Activated CD4-positive, alpha-beta T cell treated with anti-CD3 and anti-CD28 coated beads for 24 hours (primary cell): ENCODE results near the gene PSEN2.
"Not testable (repeated sequence)": the region's sequence is repeated elsewhere in the genome, so short reads cannot be mapped to it uniquely, and the experiment has no call there.

Source experiments
- DNase-seq, 2 donors: peaks; one replicate each; pipeline ENCODE4 v3.0.0-alpha.2; 2020; ENCODE audit warnings: low read depth in 2 of 2

The PSEN2 gene

DNA sequence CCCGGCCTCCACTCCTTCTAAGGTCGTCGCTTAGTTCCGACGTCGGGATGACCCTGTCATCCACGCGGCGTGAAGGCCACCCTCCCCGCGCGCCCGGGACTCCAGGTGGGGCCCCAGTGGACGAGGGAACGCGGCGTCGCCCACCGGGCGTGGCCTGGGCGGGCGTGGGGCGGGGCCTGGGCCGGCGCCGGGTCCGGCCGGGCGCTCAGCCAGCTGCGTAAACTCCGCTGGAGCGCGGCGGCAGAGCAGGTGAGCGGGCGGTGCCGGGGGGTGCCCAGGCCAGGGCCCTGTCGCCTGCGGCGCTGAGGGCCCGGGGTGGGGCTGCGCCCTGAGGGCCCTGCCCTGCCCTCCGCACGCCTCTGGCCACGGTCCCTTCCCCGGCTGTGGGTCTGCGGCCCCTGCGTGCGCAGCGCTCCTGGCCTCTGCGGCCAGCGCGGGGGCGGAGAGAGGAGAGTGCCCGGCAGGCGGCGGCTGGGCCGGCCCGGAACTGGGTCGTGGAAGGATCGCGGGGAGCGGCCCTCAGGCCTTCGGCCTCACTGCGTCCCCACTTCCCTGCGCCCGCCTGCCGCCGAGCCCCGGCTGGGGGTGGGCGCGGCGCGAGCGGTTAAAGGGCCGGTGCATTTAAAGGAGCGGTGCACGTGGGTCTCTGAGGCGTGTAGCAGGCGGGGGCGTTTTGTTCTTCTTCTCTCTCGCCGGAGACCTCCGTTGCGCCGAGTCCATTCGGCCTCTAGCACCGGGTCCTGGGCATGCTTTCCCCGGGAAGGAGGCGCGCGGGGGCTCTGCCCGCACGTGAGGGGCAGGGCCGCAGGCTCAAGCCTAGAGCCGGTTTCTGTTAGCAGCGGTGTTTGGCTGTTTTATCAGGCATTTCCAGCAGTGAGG lies at the start of gene PSEN2:
TSS of gene PSEN2 (plus strand) at position 216 of the 879 bp plus-strand sequence. CDS start 11,292 bp downstream, outside the sequence.
- peak; percentile 20 to 45 for DNase-seq

DNA sequence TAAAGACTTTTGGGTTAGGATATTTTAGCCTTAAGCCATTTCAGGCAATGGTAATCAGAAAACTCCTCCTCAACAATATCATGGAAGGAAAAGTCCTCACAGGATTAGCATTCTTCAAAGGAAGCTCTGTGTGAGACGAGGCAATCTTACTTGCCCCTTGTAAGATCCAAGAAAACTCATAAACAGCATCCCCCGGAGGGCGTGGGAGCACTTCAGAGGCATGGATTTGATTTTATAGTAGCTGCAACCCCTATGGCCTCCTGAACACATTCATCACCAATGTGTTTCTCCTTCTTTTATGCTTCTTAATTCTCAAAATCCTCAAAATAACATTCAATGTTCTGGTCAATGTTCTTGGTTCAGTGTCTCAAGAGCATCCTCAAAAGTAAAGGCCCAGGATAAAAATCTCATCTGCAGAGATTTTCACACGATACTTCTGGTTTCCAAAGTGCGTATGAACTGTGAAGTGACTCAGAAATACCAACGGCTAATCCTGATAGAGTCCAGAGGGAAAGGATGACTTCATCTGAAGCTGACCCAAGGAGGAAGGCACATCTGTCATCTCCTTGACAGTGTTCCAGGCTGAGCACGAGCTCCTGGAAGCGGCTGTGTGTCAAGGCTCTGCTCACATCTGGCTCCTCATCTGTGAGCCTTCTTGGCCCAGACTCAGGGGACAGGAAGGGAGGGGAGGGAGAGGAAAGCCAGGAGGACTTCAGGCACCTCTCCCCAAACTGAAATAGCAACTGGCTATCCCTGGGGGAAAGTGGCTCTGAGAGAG lies 49.3 kb upstream of the PSEN2 start:
- no peak for DNase-seq

- DNase-seq, result no peak
Observed at GRCh38 chr1:226821719-226822085, 48.7 kb upstream of the PSEN2 start.

- DNase-seq, result no peak
Observed at GRCh38 chr1:226823643-226824042, 46.8 kb upstream of the PSEN2 start.

DNA sequence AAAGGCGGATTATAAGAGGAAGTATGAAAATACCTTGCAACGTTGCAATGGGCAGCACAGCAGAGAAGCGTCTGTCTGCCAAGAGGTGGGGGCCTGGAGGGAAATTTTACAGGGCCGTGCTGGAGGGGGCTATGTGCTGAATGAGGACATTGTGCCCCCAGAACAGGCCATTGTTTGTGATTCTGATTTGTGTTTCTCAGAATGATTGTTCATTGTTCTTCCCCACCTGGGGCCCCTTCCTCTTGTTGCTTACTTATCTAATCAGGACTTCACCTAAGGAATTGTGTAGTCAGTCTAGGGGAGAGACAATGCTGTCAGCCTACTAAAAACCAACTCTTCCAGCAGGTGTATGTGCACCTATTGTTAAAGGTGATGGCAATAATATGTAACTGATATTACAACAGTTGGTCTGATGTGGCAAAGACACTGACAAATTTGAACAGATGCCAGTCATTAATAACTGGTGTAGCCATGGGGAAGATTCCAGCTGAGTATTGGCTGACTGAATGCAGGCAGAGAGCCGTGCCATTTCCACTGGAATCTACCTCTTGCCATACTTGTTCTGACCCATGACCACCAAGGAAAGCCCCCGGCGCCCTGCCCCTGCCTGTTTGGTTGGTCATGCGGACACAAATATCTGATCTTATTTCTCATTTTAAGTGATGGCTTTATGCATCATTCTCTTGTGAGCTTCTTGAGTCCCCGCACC lies 45.2 kb upstream of the PSEN2 start:
- DNase-seq, result no peak

DNA sequence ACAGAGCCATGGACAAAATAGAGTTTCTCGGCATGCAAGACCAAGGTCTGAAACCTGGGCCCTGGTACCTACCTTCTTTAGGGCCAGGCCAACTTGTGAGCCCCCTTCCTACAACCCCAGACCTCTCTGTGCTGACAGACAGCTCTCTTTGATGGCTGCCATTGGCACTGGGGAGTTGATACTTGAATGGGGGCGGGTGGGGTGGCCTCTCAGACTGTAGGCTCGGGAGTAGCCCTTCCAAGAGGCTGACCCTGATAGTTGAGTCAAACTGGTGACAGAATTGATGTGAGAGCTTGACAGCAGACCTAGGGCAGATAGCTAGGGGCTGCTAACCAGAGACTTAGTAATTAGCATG lies 44.7 kb upstream of the PSEN2 start:
- no peak for DNase-seq

- no peak for DNase-seq
Observed at GRCh38 chr1:226826479-226827261, 43.7 kb upstream of the PSEN2 start.

DNA sequence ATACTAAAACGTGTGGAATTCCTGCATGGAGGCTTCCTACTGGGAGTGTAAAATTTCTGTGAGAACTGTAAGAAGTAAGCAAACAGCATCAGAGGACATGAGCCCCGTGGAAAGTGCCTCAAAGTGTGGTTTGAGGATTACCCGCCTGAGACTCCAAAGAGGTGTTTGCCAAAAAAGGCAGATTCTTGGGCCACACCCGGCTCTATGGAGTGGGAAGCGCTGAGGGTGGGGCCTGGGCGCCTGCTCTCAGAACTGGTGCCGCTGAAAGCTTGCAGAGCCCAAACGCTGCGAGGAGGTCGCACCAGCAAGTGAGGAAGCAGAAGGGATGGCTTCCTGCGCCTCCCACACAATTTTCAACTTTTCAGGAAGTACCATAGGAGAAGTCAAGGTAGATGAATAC lies 43.0 kb upstream of the PSEN2 start:
- DNase-seq, result peak; percentile 3 to 6

GRCh38 chr1:226827968-226828513 lies 42.4 kb upstream of the PSEN2 start:
- DNase-seq, result peak; percentile 92 to 99

GRCh38 chr1:226829105-226829504 lies 41.3 kb upstream of the PSEN2 start:
- no peak for DNase-seq

GRCh38 chr1:226831953-226832352 lies 38.5 kb upstream of the PSEN2 start:
- DNase-seq, result no peak

DNA sequence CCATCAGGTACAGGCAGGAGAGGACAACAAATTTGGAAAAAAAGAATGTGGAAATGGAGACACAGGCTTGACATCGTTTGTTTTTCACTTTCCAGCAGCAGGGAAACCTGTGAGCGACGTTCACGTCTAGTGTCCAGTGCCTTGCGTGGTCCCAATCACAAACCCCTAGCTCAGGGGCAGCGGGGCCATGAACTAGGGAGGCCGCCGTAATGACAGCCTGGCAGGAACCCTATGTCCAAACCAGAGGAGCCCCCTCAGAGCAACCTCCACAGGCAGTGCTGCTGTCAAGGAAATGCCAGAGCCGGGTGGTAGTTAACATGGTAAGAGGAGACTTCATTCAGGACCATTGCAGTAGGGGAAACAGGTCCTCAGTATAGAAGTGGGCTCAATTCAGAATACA lies 37.8 kb upstream of the PSEN2 start:
- no peak for DNase-seq

DNA sequence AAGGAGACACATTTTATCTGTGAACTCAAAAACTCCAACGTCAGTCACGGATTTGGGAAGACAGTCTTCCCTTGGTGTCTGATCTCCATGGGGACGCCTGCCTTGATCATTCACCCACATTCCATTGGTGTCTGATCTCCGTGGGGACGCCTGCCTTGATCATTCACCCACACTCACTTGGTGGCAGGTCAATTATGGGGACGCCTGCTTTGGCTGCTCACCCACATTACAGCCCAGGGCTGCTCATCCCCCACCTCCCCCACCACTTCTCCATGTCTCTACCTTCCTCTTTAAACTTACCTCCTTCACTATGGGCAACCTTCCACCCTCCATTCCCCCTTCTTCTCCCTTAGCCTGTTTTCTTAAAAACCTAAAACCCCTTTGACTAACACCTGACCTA lies 36.2 kb upstream of the PSEN2 start:
- DNase-seq, result not testable (repeated sequence)

DNA sequence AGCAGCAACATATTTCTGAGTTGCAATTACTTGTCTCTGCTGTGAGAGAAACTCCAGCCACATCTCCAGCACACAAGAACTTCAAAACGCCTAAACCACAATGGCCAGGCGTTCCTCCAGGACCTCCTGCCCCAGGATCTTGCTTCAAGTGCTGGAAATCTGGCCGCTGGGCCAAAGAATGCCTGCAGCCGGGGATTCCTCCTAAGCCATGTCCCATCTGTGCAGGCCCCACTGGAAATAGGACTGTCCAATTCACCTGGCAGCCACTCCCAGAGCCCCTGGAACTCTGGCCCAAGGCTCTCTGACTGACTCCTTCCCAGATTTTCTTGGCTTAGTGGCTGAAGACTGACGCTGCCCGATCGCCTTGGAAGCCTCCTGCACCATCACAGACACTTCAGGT lies 35.0 kb upstream of the PSEN2 start:
- DNase-seq, result not testable (repeated sequence)

DNA sequence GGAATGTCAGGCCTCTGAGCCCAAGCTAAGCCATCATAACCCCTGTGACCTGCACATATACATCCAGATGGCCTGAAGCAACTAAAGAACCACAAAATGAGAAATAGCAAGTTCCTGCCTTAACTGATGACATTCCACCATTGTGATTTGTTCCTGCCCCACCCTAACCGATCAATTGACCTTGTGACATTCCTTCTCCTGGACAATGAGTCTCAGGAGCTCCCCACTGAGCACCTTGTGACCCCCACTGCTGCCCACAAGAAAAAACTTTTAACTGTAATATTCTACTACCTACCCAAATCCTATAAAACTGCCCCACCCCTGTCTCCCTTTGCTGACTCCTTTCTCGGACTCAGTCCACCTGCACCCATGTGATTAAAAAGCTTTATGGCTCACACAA lies 32.5 kb upstream of the PSEN2 start:
- not testable (repeated sequence) for DNase-seq

DNA sequence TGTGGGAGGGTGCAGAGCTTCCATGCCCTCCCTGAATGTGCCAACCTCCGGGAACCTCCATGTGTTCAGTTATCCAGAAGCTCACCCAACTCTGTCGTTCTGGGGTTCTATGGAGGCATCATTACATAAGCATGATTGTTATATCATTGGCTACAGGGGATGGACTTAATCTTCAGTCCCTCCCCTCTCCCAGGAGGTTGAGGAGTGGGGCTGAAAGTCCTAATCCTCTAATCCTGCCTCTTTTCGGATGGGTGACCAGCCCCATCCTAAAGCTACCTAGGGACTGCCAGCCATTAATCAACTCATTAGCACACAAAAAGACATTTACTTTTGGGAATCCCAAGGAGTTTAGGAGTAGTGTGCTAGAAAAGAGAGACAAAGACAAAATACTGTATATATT lies 32.0 kb upstream of the PSEN2 start:
- DNase-seq, result no peak

DNA sequence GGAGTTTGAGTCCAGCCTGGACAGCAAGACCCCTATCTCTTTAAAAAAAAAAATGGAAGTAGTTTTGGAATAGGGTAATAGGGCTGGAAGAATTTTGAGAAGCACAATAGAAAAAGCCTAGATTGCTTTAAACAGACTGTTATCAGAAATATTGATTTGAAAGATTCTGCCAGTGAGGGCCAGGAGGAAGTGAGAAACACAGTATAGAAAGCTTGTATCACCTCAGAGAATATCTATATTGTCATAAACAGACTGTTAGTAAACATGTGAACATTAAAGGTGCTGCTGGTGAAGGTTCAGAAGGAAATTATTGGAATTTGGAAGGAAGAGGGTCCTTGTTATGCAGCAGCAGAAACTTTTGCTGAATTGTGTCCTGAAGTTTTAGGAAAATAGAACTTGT lies 24.8 kb upstream of the PSEN2 start:
- DNase-seq, result no peak

- no peak for DNase-seq
Observed at GRCh38 chr1:226846786-226847185, 23.6 kb upstream of the PSEN2 start.

GRCh38 chr1:226854548-226854947 lies 15.9 kb upstream of the PSEN2 start:
- not testable (repeated sequence) for DNase-seq

DNA sequence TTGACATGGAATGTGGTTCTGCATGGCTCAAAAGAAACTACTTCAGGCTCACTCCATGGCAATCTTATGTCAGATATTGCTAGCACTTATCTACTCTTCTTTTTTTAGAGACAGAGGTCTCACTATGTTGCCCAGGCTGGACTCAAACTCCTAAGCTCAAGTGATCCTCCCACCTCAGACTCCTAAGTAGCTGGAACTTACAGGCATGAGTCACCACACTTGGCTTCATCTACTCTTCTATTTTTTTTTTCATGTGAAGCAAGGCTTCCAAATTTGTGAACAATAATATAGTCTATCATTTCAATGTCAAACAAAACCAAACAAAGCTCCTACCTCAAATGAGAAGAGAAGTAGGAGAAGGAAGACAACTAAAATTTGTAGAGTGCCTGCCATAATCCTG lies 7.5 kb upstream of the PSEN2 start:
- DNase-seq, result no peak

GRCh38 chr1:226863446-226863845 lies 7.0 kb upstream of the PSEN2 start:
- no peak for DNase-seq
